GM12878 (cell line): Measurements from ENCODE around the gene PTPMT1. TPM values are rescaled to one million over a fixed set of nuclear protein-coding genes. Genes with fewer than 3 reads are reported as not detected.

Source experiments
- BACH1 ChIP-seq: fragments of 450-650 bp; IDR thresholded peaks from 2 replicates; pipeline ENCODE4 v1.6.1; 2017; ENCODE audit warnings: mild to moderate bottlenecking, borderline replicate concordance
- CBX5 ChIP-seq: sonication (generic); IDR thresholded peaks from 2 replicates; pipeline ENCODE4 v1.6.1; 2016; ENCODE audit warnings: low read depth, moderate library complexity, mild to moderate bottlenecking, inconsistent platforms
- HDAC2 ChIP-seq: fragments of 200-600 bp; sonication (generic); IDR thresholded peaks from 2 replicates; pipeline ENCODE4 v1.6.1; 2017
- HDAC6 ChIP-seq: fragments of 200-600 bp; sonication (generic); IDR thresholded peaks from one replicate; pipeline ENCODE4 v1.8.0; 2017; ENCODE audit warnings: antibody characterized with exemption; ENCODE audit not compliant: unreplicated experiment
- NFYA ChIP-seq: IDR thresholded peaks from 2 replicates; pipeline ENCODE4 v1.6.1; 2011; ENCODE audit warnings: low read depth, mild to moderate bottlenecking, low read length, improper control_type of control experiment, borderline replicate concordance
- NRF1 ChIP-seq: conservative IDR thresholded peaks from 2 replicates; pipeline ENCODE4 v1.6.1; 2011; ENCODE audit warnings: mild to moderate bottlenecking, low read depth, low read length, improper control_type of control experiment
- PAX5 ChIP-seq: IDR thresholded peaks from 2 replicates; pipeline ENCODE4 v1.6.1; 2011; ENCODE audit warnings: low read depth, low read length, borderline replicate concordance
- POLR2A ChIP-seq: IDR thresholded peaks from 2 replicates; pipeline ENCODE4 v1.6.1; 2011; ENCODE audit warnings: low read depth, mild to moderate bottlenecking, low read length
- SMAD5 ChIP-seq: IDR thresholded peaks from 2 replicates; pipeline ENCODE4 v1.6.1; 2016; ENCODE audit warnings: antibody characterized with exemption, low read depth
- SMC3 ChIP-seq: IDR thresholded peaks from 2 replicates; pipeline ENCODE4 v1.6.1; 2011; ENCODE audit warnings: low read length, improper control_type of control experiment, borderline replicate concordance
- STAT1 ChIP-seq: fragments of 450-650 bp; conservative IDR thresholded peaks from 2 replicates; pipeline ENCODE4 v1.6.1; 2014; ENCODE audit warnings: antibody characterized with exemption, mild to moderate bottlenecking
- TARDBP ChIP-seq: IDR thresholded peaks from 2 replicates; pipeline ENCODE4 v1.6.1; 2016; ENCODE audit warnings: borderline replicate concordance
- ZNF207 ChIP-seq: fragments of 450-650 bp; IDR thresholded peaks from 2 replicates; pipeline ENCODE4 v1.6.1; 2014; ENCODE audit warnings: antibody characterized with exemption, mild to moderate bottlenecking, borderline replicate concordance
- polyA plus RNA-seq, 11 experiments: library from polyadenylated mRNA; depleted of rRNA in 4 of 11; unstranded in 6 of 11; stranded (reverse) in 5 of 11; fragments of >200 nt; fragmentation: Nextera tagmentation in 4 of 11; fragmentation: Illumina TruSeq in 1 of 11; extraction: Ambion mirVana in 4 of 11; extraction: Trizol in 1 of 11; gene quantifications; 1 replicate in 1 of 11; 2 replicates in 10 of 11; pipeline versions ENCODE4 v1.2.1 to v1.2.3, GENCODE V29; 2011 to 2016; ENCODE audit warnings: inconsistent platforms in 2 of 11, missing spikeins in 2 of 11, low read depth in 1 of 11
- total RNA-seq, 4 experiments: library from RNA; depleted of rRNA in 3 of 4; stranded (reverse); fragments of >200 nt in 3 of 4; fragmentation: Illumina TruSeq in 1 of 4; extraction: Trizol in 1 of 4; gene quantifications; 2 replicates each; pipeline versions ENCODE4 v1.2.1 to v1.2.3, GENCODE V29; 2013 to 2021
- TF ChIP-seq, protein P1 (sequence below): fragments of 450-650 bp; IDR thresholded peaks from 2 replicates; pipeline ENCODE4 v1.6.1; 2017; ENCODE audit warnings: mild to moderate bottlenecking, moderate library complexity
- TF ChIP-seq, protein P2 (sequence below): IDR thresholded peaks from 2 replicates; pipeline ENCODE4 v1.6.1; 2012; ENCODE audit warnings: low read length, inconsistent platforms
- TF ChIP-seq, protein P3 (sequence below): IDR thresholded peaks from 2 replicates; pipeline ENCODE4 v1.6.1; 2011; ENCODE audit warnings: borderline replicate concordance, low read depth, mild to moderate bottlenecking, moderate library complexity, low read length; ENCODE audit not compliant: insufficient read depth, poor library complexity, severe bottlenecking
- TF ChIP-seq, protein P4 (sequence below): fragments of 450-650 bp; IDR thresholded peaks from 2 replicates; pipeline ENCODE4 v1.6.1; 2016; ENCODE audit warnings: mild to moderate bottlenecking, moderate library complexity, borderline replicate concordance

The PTPMT1 gene
- total and polyA plus RNA-seq, 10 of the 15 experiments (the other 5 are each of a cell fraction or from before 2014, with no cell fraction given), result 12.0 to 116 (median 58.2) TPM

DNA sequence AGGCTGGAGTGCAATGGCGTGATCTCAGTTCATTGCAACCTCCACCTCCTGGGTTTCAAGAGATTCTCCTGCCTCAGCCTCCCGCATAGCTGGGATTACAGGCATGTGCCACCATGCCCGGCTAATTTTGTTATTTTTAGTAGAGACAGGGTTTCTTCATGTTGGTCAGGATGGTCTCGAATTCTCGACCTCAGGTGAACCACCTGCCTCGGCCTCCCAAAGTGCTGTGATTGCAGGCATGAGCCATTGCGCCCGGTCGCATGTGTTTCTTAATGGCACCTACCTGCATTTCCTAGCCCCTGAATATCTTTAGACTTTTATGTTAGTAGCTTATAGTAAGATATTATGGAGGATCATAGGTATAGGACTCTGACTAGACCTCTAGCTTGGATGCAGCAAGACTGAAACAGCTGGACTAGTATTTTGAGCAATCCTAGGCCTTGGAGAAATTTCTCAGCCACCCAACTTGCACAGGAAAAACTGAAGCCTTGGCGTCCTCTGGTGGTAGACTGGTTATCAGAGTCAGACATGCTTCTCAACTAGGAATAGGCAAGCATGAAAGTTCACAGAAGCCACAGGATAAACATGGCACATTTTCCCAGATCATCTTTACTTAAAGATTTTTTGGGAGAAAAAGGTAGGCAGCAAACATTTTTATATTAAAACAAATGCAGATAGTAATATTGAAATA lies 51.5 kb downstream of the PTPMT1 start (continued):
- TF ChIP-seq, protein P1, sequence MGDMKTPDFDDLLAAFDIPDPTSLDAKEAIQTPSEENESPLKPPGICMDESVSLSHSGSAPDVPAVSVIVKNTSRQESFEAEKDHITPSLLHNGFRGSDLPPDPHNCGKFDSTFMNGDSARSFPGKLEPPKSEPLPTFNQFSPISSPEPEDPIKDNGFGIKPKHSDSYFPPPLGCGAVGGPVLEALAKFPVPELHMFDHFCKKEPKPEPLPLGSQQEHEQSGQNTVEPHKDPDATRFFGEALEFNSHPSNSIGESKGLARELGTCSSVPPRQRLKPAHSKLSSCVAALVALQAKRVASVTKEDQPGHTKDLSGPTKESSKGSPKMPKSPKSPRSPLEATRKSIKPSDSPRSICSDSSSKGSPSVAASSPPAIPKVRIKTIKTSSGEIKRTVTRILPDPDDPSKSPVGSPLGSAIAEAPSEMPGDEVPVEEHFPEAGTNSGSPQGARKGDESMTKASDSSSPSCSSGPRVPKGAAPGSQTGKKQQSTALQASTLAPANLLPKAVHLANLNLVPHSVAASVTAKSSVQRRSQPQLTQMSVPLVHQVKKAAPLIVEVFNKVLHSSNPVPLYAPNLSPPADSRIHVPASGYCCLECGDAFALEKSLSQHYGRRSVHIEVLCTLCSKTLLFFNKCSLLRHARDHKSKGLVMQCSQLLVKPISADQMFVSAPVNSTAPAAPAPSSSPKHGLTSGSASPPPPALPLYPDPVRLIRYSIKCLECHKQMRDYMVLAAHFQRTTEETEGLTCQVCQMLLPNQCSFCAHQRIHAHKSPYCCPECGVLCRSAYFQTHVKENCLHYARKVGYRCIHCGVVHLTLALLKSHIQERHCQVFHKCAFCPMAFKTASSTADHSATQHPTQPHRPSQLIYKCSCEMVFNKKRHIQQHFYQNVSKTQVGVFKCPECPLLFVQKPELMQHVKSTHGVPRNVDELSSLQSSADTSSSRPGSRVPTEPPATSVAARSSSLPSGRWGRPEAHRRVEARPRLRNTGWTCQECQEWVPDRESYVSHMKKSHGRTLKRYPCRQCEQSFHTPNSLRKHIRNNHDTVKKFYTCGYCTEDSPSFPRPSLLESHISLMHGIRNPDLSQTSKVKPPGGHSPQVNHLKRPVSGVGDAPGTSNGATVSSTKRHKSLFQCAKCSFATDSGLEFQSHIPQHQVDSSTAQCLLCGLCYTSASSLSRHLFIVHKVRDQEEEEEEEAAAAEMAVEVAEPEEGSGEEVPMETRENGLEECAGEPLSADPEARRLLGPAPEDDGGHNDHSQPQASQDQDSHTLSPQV, result 0 out of 2 replicates have a peak, but pooled peaks have one; percentile 41
- TF ChIP-seq, protein P2, sequence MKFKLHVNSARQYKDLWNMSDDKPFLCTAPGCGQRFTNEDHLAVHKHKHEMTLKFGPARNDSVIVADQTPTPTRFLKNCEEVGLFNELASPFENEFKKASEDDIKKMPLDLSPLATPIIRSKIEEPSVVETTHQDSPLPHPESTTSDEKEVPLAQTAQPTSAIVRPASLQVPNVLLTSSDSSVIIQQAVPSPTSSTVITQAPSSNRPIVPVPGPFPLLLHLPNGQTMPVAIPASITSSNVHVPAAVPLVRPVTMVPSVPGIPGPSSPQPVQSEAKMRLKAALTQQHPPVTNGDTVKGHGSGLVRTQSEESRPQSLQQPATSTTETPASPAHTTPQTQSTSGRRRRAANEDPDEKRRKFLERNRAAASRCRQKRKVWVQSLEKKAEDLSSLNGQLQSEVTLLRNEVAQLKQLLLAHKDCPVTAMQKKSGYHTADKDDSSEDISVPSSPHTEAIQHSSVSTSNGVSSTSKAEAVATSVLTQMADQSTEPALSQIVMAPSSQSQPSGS, result no peak
- TF ChIP-seq, protein P3, sequence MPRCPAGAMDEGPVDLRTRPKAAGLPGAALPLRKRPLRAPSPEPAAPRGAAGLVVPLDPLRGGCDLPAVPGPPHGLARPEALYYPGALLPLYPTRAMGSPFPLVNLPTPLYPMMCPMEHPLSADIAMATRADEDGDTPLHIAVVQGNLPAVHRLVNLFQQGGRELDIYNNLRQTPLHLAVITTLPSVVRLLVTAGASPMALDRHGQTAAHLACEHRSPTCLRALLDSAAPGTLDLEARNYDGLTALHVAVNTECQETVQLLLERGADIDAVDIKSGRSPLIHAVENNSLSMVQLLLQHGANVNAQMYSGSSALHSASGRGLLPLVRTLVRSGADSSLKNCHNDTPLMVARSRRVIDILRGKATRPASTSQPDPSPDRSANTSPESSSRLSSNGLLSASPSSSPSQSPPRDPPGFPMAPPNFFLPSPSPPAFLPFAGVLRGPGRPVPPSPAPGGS, result no peak
- TF ChIP-seq BACH1, result no peak
- peak; percentile 59; the same call in 1 of the 2 replicates for TF ChIP-seq SMC3
- TF ChIP-seq, protein P4, sequence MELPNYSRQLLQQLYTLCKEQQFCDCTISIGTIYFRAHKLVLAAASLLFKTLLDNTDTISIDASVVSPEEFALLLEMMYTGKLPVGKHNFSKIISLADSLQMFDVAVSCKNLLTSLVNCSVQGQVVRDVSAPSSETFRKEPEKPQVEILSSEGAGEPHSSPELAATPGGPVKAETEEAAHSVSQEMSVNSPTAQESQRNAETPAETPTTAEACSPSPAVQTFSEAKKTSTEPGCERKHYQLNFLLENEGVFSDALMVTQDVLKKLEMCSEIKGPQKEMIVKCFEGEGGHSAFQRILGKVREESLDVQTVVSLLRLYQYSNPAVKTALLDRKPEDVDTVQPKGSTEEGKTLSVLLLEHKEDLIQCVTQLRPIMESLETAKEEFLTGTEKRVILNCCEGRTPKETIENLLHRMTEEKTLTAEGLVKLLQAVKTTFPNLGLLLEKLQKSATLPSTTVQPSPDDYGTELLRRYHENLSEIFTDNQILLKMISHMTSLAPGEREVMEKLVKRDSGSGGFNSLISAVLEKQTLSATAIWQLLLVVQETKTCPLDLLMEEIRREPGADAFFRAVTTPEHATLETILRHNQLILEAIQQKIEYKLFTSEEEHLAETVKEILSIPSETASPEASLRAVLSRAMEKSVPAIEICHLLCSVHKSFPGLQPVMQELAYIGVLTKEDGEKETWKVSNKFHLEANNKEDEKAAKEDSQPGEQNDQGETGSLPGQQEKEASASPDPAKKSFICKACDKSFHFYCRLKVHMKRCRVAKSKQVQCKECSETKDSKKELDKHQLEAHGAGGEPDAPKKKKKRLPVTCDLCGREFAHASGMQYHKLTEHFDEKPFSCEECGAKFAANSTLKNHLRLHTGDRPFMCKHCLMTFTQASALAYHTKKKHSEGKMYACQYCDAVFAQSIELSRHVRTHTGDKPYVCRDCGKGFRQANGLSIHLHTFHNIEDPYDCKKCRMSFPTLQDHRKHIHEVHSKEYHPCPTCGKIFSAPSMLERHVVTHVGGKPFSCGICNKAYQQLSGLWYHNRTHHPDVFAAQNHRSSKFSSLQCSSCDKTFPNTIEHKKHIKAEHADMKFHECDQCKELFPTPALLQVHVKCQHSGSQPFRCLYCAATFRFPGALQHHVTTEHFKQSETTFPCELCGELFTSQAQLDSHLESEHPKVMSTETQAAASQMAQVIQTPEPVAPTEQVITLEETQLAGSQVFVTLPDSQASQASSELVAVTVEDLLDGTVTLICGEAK, result no peak
- TF ChIP-seq NRF1, result no peak
- TF ChIP-seq POLR2A, result no peak
- no peak for TF ChIP-seq HDAC2
- TF ChIP-seq ZNF207, result no peak
- TF ChIP-seq SMAD5, result no peak
- TF ChIP-seq PAX5, result no peak
- no peak for TF ChIP-seq CBX5
- TF ChIP-seq NFYA, result no peak
- TF ChIP-seq TARDBP, result no peak
- TF ChIP-seq HDAC6, result no peak
- TF ChIP-seq STAT1, result no peak
